ENCODE data around the gene SDK1.

Gene SDK1, protein sequence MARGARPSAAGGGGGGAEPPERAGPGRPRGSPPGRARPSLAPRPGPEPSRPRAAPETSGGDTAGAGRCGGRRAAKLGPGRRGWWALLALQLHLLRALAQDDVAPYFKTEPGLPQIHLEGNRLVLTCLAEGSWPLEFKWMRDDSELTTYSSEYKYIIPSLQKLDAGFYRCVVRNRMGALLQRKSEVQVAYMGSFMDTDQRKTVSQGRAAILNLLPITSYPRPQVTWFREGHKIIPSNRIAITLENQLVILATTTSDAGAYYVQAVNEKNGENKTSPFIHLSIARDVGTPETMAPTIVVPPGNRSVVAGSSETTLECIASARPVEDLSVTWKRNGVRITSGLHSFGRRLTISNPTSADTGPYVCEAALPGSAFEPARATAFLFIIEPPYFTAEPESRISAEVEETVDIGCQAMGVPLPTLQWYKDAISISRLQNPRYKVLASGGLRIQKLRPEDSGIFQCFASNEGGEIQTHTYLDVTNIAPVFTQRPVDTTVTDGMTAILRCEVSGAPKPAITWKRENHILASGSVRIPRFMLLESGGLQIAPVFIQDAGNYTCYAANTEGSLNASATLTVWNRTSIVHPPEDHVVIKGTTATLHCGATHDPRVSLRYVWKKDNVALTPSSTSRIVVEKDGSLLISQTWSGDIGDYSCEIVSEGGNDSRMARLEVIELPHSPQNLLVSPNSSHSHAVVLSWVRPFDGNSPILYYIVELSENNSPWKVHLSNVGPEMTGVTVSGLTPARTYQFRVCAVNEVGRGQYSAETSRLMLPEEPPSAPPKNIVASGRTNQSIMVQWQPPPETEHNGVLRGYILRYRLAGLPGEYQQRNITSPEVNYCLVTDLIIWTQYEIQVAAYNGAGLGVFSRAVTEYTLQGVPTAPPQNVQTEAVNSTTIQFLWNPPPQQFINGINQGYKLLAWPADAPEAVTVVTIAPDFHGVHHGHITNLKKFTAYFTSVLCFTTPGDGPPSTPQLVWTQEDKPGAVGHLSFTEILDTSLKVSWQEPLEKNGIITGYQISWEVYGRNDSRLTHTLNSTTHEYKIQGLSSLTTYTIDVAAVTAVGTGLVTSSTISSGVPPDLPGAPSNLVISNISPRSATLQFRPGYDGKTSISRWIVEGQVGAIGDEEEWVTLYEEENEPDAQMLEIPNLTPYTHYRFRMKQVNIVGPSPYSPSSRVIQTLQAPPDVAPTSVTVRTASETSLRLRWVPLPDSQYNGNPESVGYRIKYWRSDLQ (N-terminal part only)

DNA sequence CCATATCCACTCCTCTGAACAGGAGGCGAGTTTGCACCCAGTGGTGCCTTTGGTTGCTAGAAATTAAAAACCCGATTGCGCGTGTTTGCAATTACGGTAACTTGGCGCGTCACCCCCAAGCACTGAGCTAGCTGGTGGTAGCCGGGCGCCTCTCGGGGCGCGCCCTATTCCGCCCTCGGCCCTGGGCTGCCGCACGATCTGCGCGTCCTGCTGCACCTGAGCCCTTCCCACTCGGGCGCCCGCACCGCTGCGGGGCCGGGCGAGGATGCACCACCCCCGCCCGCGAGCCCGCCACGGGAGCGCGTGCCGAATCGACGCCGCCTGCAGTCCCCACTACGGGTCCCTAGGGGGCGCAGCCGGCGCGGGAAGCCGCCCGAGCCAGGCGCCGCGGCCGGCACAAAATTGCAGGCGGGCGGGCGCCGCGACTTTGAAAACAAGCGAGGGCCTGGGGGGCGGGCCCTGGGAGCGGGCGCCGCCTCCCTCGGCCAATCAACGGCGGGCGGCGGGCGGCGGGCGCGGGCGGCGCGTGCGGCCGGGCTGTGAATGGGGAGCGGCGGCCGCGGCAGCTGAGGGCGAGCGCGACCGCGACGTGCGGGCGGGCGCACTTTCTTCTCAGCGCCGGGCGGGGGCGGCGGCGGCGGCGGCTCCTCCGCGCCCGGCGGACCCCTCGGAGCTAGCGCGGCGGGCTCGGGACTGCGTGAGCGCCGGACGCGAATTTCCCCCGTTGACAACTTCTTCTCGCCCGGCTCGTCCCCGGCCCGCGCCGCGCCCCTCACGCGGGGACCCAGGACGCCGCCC lies at the start of gene SDK1:
SDK1 (plus strand) TSS at position 602 of the 798 bp plus-strand sequence. CDS start 335 bp downstream, outside the sequence.
- DNase-seq: peak; percentile 87 to 88

GRCh38 chr7:3254718-3255117 lies 46.3 kb upstream of the SDK1 start:
- no peak for DNase-seq

GRCh38 chr7:3259711-3260400 lies 41.2 kb upstream of the SDK1 start:
- DNase-seq: no peak

- no peak for DNase-seq
Measured at GRCh38 chr7:3260401-3260715, 40.7 kb upstream of the SDK1 start.

- no peak for DNase-seq
Measured at GRCh38 chr7:3264693-3265339, 36.2 kb upstream of the SDK1 start.

DNA sequence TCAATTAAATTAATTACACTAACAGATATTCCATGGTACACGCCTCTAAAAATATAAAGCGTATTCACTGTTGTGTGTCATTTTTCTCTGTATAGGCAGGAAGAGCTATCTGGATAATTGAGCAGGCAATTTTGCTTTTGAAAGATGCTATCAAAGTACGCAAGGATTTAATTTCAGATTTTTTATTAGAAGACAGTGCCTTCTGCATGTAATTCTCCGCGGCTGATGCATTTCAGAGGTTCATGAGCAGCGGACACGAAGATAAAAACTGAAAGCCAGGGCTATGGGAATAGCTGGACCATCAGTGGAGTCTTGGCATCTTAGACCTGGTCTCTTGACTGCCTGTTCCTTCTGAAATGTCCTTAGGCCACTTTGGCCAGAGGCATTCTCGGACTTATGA lies 35.7 kb upstream of the SDK1 start:
- DNase-seq: no peak

DNA sequence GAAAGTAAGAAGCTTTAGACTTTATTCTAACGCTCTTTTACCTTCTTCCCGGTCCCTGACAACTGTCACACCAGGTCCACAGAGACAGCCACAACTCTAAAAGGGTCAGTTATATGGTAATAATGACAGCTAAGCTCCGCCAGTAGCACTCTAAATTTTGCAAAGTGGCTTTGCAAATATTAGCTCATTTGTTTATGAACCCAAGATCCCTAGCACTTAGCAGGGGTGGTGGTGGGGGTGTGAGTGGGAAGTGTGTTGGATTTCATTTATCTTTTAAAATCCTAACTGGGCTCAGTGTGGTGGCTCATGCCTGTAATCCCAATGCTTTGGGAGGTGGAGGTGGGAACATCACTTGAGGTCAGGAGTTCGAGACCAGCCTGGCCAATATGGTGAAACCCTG lies 34.8 kb upstream of the SDK1 start:
- no peak for DNase-seq

DNA sequence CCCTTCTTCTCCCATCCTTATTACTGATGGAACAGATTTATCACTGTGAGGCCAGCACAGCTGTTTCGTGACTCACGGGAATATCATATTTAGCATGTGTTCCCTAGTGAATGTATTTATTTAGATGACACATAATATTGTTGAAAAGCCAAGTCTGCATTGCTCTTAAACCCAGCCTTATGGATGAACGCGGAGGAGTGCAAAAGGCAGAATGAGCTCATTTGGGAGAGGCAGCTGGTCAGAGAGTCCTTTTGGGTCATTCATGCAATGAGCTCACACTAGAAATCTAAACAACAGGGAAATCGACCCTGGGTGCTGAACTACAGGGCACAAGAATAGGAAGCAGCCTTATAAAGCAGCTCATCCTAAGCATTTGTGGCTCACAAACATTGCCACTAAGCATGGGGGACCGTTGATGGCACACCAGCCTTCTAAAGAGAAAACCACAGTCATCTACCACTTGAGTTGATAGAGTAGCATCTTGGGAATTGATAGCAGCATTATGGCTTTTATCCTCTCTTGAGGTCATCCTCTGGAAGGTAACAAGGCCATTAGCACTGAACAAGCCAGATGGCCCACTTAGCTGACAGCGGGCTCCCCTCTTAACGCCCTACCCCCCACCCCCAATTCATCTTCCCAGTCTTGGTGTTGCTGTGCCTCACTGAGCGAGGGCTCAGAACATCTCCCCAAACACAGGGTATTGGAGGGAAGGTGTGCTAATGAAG lies 32.9 kb upstream of the SDK1 start:
- no peak for DNase-seq

DNA sequence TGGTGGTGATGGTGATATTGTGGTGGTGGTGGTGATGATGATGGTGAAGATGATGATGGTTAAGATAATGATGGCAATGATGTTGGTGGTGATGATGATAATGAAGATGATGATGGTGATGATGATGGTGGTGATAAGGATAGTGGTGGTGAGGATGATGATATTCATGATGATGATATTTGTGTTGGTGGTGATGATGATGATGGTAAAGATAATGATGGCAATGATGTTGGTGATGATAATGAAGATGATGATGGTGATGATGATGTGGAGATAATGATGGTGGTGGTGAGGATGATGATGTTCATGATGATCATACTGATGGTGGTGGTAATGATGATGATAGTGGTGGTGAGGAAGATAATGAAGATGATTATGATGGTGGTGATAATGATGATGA lies 30.7 kb upstream of the SDK1 start:
- DNase-seq: no peak

DNA sequence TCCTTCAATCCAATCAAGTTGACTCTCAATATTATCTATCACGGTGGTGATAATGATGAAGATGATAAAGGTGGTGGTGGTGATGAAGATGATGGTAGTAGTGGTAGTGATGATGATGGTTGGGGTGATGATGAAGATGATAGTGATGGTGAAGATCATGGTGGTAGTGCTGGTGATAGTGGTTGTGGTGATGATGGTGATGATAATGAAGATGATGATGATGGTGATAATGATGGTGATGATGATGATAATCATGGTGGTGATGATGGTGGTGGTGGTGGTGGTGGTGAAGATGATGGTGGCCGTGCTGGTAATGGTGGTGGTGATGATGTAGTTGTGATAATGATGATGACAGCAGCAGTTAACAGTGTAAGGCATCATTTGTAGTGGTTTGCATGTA lies 29.8 kb upstream of the SDK1 start:
- DNase-seq: no peak

GRCh38 chr7:3272691-3273141 lies 28.3 kb upstream of the SDK1 start:
- DNase-seq: no peak

- DNase-seq: no peak
Measured at GRCh38 chr7:3274131-3274530, 26.9 kb upstream of the SDK1 start.

DNA sequence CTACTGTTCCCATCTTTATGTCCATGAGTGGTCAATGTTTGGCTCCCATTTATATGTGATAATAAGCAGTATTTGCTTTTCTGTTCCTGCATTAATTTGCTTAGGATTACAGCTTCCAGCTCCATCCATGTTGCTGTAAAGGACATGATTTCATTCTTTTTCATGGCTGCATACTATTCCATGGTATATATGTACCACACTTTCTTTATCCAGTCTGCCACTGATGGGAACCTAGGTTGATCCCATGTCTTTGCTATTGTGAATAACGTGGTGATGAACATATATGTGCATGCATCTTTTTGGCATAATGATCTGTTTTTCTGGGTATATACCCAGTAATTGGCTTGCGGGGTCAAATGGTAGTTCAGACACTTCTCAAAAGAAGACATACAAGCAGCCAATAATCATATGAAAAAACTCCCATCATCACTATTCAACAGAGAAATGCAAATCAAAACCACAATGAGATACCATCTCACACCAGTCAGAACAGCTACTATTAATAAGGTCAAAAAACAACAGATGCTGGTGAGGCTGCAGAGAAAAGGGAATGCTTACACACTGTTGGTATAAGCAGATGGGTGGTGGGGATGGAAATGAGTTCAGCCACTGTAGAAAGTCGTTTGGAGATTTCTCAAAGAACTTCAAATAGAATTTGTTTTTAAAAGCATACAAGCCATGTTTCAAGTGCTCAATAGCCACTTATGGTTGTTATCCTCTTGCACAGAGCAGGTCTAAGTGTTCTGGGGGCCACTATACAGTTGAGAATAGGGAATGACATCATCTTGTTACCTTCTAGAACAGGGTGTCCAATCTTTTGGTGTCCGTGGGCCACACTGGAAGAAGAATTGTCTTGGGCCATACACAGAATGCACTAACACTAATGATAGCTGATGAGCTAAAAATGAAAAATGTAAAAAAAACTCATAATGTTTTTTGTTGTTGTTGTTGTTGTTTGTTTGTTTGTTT lies 23.2 kb upstream of the SDK1 start:
- DNase-seq: no peak

GRCh38 chr7:3279147-3279818 lies 21.8 kb upstream of the SDK1 start:
- no peak for DNase-seq

DNA sequence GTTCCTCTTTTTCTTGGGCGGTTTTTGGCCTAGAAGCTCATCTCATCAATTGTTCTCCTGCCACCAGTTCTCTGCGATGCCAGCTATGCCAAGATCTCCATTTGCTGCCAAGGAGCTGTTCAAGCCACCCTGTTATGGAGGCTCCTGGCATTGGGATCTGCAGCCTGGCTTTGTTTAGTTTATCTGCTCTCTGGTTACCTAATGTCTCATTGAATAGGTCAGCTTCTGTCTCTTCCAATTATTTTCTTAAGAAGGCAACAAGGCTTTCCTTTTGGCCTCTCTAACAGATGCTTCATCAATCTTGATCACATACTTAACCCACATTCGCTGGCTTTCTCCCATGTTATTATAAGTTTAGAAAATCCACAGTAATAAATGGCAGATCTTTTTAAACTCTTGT lies 20.6 kb upstream of the SDK1 start:
- no peak for DNase-seq

- no peak for DNase-seq
Measured at GRCh38 chr7:3280946-3281656, 20.0 kb upstream of the SDK1 start.

DNA sequence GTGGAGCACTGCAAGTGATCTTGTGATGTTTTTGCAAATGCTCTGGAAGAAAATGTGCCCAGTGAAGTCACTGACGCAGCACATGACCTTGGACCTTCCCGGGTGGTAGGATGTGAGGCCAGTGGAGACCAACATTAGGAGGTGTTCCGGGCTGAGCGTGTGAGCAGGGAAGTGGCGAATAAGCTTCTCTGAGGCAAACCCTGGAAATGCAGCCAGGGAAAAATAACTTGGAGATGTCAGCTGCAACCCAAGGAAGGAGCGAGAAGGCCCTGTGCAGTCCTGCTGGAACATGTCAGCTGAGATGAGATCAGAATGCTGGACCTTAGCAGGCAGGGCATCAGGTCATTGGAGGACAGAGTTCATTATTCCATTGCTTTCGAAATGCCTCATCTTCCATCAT lies 18.6 kb upstream of the SDK1 start:
- DNase-seq: no peak

DNA sequence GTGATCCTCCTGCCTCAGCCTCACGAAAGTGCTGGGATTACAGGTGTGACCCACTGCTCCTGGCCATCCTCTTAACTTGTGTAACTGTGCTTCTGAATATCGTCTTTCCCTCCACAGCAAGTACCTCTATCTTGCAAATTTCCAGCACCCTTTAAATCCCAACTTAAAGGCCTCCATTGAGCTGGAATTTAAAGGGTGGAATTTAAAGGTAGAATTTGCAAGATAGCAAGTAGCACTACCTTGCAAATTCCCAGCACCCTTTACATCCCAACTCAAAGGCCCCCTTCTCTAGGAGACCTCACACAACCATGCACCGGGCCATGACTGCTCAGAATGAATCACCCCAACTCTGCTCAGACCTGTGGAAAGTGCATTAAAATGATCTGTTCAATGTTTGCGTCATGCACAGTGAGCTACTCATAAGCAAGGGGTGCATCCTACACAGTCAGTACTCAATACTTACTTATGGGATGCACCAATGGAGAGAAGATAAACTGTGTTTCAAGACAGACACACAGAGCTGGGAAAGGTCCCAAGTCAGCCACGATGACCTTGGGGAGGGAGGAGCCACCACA lies 17.8 kb upstream of the SDK1 start:
- DNase-seq: no peak

All from hippocampal formation (tissue), 2 donors.